Ecto neural progenitor cell (in vitro differentiated cells): Measurements from ENCODE around the gene TMEM161B.
A peak's percentile ranks its signal among the peaks of the same experiment; 100 is the strongest.
"Not testable (repeated sequence)": the region's sequence is repeated elsewhere in the genome, so short reads cannot be mapped to it uniquely, and the experiment has no call there.

ENCODE experiments used
- DNase-seq: peaks from one replicate; pipeline ENCODE4 v3.0.0-alpha.2; 2018; ENCODE audit warnings: low spot score

The TMEM161B gene

GRCh38 chr5:88177486-88177885 is 91.2 kb downstream of the TMEM161B start:
- DNase-seq: not testable (repeated sequence)

GRCh38 chr5:88172847-88173758 is 95.5 kb downstream of the TMEM161B start:
- DNase-seq: peak; percentile 67

GRCh38 chr5:88159591-88159990 is 109.1 kb downstream of the TMEM161B start:
- no peak for DNase-seq

DNA sequence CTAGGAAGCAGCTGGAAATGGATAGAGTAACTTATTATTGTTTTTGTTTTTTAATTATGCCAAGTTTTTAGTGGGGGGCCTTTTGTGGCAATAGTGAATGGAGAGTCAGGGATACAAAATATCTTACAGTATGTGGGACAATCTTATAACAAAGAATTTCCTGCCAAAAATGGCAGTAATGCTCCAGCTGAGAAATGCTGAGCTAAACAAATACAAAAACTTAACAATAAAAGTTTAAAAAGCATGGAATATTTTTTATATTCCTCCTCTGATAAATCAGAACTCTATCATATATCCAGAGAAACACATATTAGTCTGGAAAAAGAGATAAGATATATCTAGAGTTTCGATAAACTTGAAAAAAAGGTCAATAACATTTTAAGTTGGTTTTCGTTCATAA is 110.6 kb downstream of the TMEM161B start:
- no peak for DNase-seq

DNA sequence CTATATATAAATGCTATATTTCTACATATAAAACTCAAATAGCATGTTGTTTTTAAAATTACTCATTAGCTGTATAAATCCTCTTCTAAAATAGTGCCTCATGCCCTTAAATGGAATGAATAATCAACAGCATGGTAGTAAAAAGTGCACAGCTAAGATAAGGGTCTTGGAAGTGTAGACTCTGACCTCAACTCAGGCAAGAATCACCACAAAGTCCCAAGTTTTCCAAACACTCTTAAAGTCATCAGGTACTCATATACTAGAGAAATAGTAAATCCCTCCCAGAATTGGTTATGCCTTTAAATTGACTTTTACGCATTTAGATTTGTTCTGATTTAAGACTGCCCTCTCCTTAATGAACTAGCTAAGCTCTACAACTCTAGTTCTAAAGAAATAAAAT is 113.8 kb downstream of the TMEM161B start:
- no peak for DNase-seq

DNA sequence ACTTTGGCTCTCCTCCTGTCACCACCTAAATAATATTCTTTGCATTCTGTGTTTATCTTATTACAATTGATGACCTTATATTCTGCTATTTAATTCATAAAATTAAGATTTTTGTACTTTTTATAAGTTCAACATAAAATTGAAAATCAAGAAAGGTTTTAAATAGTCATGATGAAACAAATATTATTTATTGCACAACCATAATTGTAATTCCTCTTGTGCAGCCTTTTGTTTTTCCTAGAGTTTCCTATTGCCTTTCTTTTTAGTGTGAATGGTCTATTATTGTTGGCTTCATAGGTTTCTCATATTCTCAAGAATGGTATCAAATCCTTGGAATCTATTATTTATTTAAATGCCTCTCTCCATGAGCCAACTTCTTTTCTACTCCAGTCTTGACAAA is 117.9 kb downstream of the TMEM161B start:
- DNase-seq: no peak

DNA sequence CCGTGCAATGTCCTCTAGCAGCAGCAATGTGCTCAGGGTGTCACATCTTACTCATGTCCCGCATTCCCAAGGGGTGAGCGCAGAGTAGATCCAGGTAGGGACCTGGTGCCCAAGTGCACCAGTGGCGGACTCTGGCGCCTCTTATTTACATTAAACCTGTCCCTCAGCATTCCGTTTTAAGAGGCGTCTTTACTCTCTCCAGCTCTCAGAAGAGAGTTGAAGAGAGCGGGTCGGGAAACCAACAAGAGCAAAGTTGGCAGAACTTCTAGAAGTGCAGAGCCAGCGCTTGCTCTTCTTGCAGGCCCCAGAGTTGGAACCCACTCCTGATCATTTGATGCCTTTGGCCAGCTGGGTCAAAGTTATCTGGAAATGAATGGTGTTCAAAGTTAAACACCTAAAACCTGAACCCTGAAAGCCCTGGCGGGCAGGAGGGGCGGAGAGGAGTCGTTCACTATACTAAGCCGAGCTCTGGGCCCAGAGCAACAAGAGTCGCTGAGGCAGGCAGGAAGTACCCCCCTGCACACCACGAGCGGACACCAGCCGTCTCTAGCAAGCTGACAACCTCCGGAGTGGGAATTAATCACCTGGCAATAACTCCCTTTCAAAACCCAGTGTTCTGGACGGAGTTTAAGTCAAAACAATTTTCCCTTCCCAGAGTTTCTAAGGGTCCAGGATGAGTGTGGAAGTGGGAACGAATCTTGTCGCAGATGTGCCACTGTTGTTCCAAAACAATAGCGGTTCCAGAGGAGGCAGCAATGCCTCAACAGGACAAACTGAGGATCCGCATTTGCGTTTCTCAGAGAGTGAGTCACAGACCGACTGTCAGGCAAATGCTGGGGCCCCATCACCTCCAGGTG is 122.8 kb downstream of the TMEM161B start:
- DNase-seq: peak; percentile 54

- peak; percentile 54 for DNase-seq
These were observed 123.4 kb downstream of the TMEM161B start for GRCh38 chr5:88145221-88145610.
